ENCODE measurements around the gene MMP23B. TPM values are rescaled to one million over a fixed set of nuclear protein-coding genes. Genes with fewer than 3 reads are reported as not detected.
A peak's percentile ranks its signal among the peaks of the same experiment; 100 is the strongest.
"Not testable (repeated sequence)": the region's sequence is repeated elsewhere in the genome, so short reads cannot be mapped to it uniquely, and the experiment has no call there.

MMP23B gene
- total RNA-seq, 2 experiments from 2014 or later = 0.79 to 1.2 TPM

- Mint-ChIP-seq H3K9me3 (ENCODE audit: low read depth) (no peaks in the 10 kb centered on the region), H3K4me1 (peaks cover 4% of the 10 kb centered on the region), H3K27ac (no peak overlapping the region), H3K4me3 (no peak overlapping the region), H3K36me3 (peaks cover 2% of the 10 kb centered on the region), H3K27me3 (peaks cover 5% of the 10 kb centered on the region)
- DNase-seq (peak; percentile 43), ATAC-seq (no peak)
- CTCF ChIA-PET = interaction anchor here (4.0 kb wide), 1 partner anchor 12 kb away, joined by 30 read pairs; the partner anchor contains the start of gene MIB2
Observed at GRCh38 chr1:1627261-1627828, 4.6 kb upstream of the MMP23B start.

GRCh38 chr1:1627829-1628753 lies 3.9 kb upstream of the MMP23B start:
- H3K36me3 Mint-ChIP-seq = peaks cover 2% of the 10 kb centered on the region
- ATAC-seq = no peak
- peaks cover 5% of the 10 kb centered on the region for H3K27me3 Mint-ChIP-seq
- H3K4me1 Mint-ChIP-seq = peaks cover 4% of the 10 kb centered on the region
- no peak overlapping the region for H3K4me3 Mint-ChIP-seq
- H3K27ac Mint-ChIP-seq = peak overlapping the region; percentile 24
- CTCF ChIA-PET = interaction anchor here (0.9 to 4.0 kb wide), 5 partner anchors 8 to 281 kb away, joined by 3 to 30 read pairs (median 3); partner anchors contain the start of genes AURKAIP1 and MIB2
- no peak for DNase-seq
- H3K9me3 Mint-ChIP-seq (ENCODE audit: low read depth) = no peaks in the 10 kb centered on the region

- H3K4me1 Mint-ChIP-seq = peaks cover 4% of the 10 kb centered on the region
- peak; percentile 15 for ATAC-seq
- CTCF ChIA-PET = interaction anchor here (0.9 to 4.0 kb wide), 5 partner anchors 9 to 281 kb away, joined by 3 to 30 read pairs (median 3); partner anchors contain the start of genes AURKAIP1 and MIB2
- no peaks in the 10 kb centered on the region for H3K9me3 Mint-ChIP-seq (ENCODE audit: low read depth)
- peaks cover 2% of the 10 kb centered on the region for H3K36me3 Mint-ChIP-seq
- peak; percentile 62 for DNase-seq
- H3K27me3 Mint-ChIP-seq = peaks cover 5% of the 10 kb centered on the region
- peak overlapping the region; percentile 24 for H3K27ac Mint-ChIP-seq
- H3K4me3 Mint-ChIP-seq = peak overlapping the region; percentile 13
Observed at GRCh38 chr1:1628754-1629429, 3.1 kb upstream of the MMP23B start.

GRCh38 chr1:1629430-1630190 lies 2.4 kb upstream of the MMP23B start:
- Mint-ChIP-seq H3K4me1 (peaks cover 4% of the 10 kb centered on the region), H3K27me3 (peaks cover 5% of the 10 kb centered on the region), H3K9me3 (ENCODE audit: low read depth) (no peaks in the 10 kb centered on the region), H3K27ac (peak overlapping the region; percentile 73), H3K4me3 (peak overlapping the region; percentile 58), H3K36me3 (peaks cover 2% of the 10 kb centered on the region)
- CTCF ChIA-PET = interaction anchor here (0.9 to 4.0 kb wide), 6 partner anchors 14 to 280 kb away, joined by 3 to 30 read pairs (median 4); partner anchors contain the start of genes AURKAIP1 and MIB2
- peak; percentile 83 for DNase-seq
- peak; percentile 56 for ATAC-seq

GRCh38 chr1:1630191-1630964 lies 1.6 kb upstream of the MMP23B start:
- peaks cover 2% of the 10 kb centered on the region for H3K36me3 Mint-ChIP-seq
- H3K4me3 Mint-ChIP-seq = peak overlapping the region; percentile 58
- H3K4me1 Mint-ChIP-seq = peaks cover 4% of the 10 kb centered on the region
- CTCF ChIA-PET = interaction anchor here (1.5 to 4.0 kb wide), 4 partner anchors 15 to 276 kb away, joined by 4 to 30 read pairs (median 6); partner anchors contain the start of genes AURKAIP1 and MIB2
- peaks cover 5% of the 10 kb centered on the region for H3K27me3 Mint-ChIP-seq
- ATAC-seq (peak; percentile 82), DNase-seq (peak; percentile 96)
- H3K27ac Mint-ChIP-seq = peak overlapping the region; percentile 90
- no peaks in the 10 kb centered on the region for H3K9me3 Mint-ChIP-seq (ENCODE audit: low read depth)

- no peak for DNase-seq
- Mint-ChIP-seq H3K27me3 (peaks cover 5% of the 10 kb centered on the region), H3K27ac (no peak overlapping the region), H3K9me3 (ENCODE audit: low read depth) (no peaks in the 10 kb centered on the region), H3K36me3 (peaks cover 2% of the 10 kb centered on the region), H3K4me1 (peaks cover 4% of the 10 kb centered on the region), H3K4me3 (no peak overlapping the region)
- CTCF ChIA-PET = interaction anchor here (1.5 to 4.0 kb wide), 3 partner anchors 16 to 275 kb away, joined by 4 to 30 read pairs (median 7); partner anchors contain the start of gene MIB2
- ATAC-seq = no peak
Observed at GRCh38 chr1:1630965-1631781, 800 bp upstream of the MMP23B start.

- H3K4me1 Mint-ChIP-seq; ATAC-seq; H3K36me3 Mint-ChIP-seq; H3K4me3 Mint-ChIP-seq; H3K27me3 Mint-ChIP-seq; DNase-seq; CTCF ChIA-PET; H3K27ac Mint-ChIP-seq; H3K9me3 Mint-ChIP-seq (ENCODE audit: low read depth): not testable (repeated sequence)
Observed at GRCh38 chr1:1633409-1633808, 1.4 kb downstream of the MMP23B start.

GRCh38 chr1:1634613-1635012 lies 2.6 kb downstream of the MMP23B start:
- H3K27me3 Mint-ChIP-seq; H3K27ac Mint-ChIP-seq; CTCF ChIA-PET; H3K4me1 Mint-ChIP-seq; H3K9me3 Mint-ChIP-seq (ENCODE audit: low read depth); DNase-seq; ATAC-seq; H3K4me3 Mint-ChIP-seq; H3K36me3 Mint-ChIP-seq: not testable (repeated sequence)

- ATAC-seq; H3K36me3 Mint-ChIP-seq; H3K27ac Mint-ChIP-seq; CTCF ChIA-PET; H3K4me3 Mint-ChIP-seq; H3K27me3 Mint-ChIP-seq; H3K9me3 Mint-ChIP-seq (ENCODE audit: low read depth); DNase-seq; H3K4me1 Mint-ChIP-seq: not testable (repeated sequence)
Observed at GRCh38 chr1:1636621-1637478, 4.9 kb downstream of the MMP23B start.

- H3K27ac Mint-ChIP-seq; H3K27me3 Mint-ChIP-seq; H3K9me3 Mint-ChIP-seq (ENCODE audit: low read depth); H3K4me3 Mint-ChIP-seq; CTCF ChIA-PET; DNase-seq; H3K36me3 Mint-ChIP-seq; ATAC-seq; H3K4me1 Mint-ChIP-seq: not testable (repeated sequence)
Observed at GRCh38 chr1:1637479-1637875, 5.5 kb downstream of the MMP23B start.

- H3K4me1 Mint-ChIP-seq; H3K36me3 Mint-ChIP-seq; H3K27ac Mint-ChIP-seq; H3K27me3 Mint-ChIP-seq; H3K4me3 Mint-ChIP-seq; DNase-seq; H3K9me3 Mint-ChIP-seq (ENCODE audit: low read depth); ATAC-seq; CTCF ChIA-PET: not testable (repeated sequence)
Observed at GRCh38 chr1:1638528-1638927, 6.6 kb downstream of the MMP23B start.

All from activated CD8-positive, alpha-beta memory T cell treated with anti-CD3 and anti-CD28 coated beads, Interleukin-2, amount 10 ng/mL, durations not matched to agents 7 days and 5 days (primary cell).